Stimulated activated CD4-positive, alpha-beta T cell treated with anti-CD3 and anti-CD28 coated beads, Interleukin-15, amount 100 ng/mL, for 48 hours (primary cell): ENCODE results near the gene SCUBE1.
"Not testable (repeated sequence)": the region's sequence is repeated elsewhere in the genome, so short reads cannot be mapped to it uniquely, and the experiment has no call there.

Source experiments
- DNase-seq, 2 donors: peaks; one replicate each; pipeline ENCODE4 v3.0.0-alpha.2; 2020; ENCODE audit warnings: low read depth in 2 of 2

Gene SCUBE1

GRCh38 chr22:43301866-43302265 is 41.3 kb downstream of the SCUBE1 start:
- no peak for DNase-seq

- DNase-seq = no peak
These were observed 42.1 kb downstream of the SCUBE1 start for GRCh38 chr22:43300891-43301676.

- DNase-seq = no peak
These were observed 43.4 kb downstream of the SCUBE1 start for GRCh38 chr22:43299736-43300135.

- no peak for DNase-seq
These were observed 44.9 kb downstream of the SCUBE1 start for GRCh38 chr22:43298062-43298801.

- DNase-seq = no peak
These were observed 45.7 kb downstream of the SCUBE1 start for GRCh38 chr22:43297270-43298061.

GRCh38 chr22:43296276-43296902 is 46.8 kb downstream of the SCUBE1 start:
- DNase-seq = no peak

GRCh38 chr22:43295660-43296059 is 47.5 kb downstream of the SCUBE1 start:
- no peak for DNase-seq

GRCh38 chr22:43295173-43295572 is 48.0 kb downstream of the SCUBE1 start:
- DNase-seq = no peak

GRCh38 chr22:43293655-43294392 is 49.3 kb downstream of the SCUBE1 start:
- no peak for DNase-seq

GRCh38 chr22:43293259-43293654 is 49.9 kb downstream of the SCUBE1 start:
- no peak for DNase-seq

GRCh38 chr22:43292630-43293018 is 50.5 kb downstream of the SCUBE1 start:
- DNase-seq = no peak

- no peak for DNase-seq
These were observed 51.8 kb downstream of the SCUBE1 start for GRCh38 chr22:43291381-43291780.

GRCh38 chr22:43289976-43290721 is 53.0 kb downstream of the SCUBE1 start:
- no peak for DNase-seq

- DNase-seq = no peak
These were observed 53.6 kb downstream of the SCUBE1 start for GRCh38 chr22:43289531-43289963.

GRCh38 chr22:43288807-43289420 is 54.3 kb downstream of the SCUBE1 start:
- no peak for DNase-seq

GRCh38 chr22:43288378-43288777 is 54.8 kb downstream of the SCUBE1 start:
- no peak for DNase-seq

GRCh38 chr22:43287441-43287840 is 55.7 kb downstream of the SCUBE1 start:
- no peak for DNase-seq

- DNase-seq = no peak
These were observed 61.8 kb downstream of the SCUBE1 start for GRCh38 chr22:43281394-43281793.

GRCh38 chr22:43280523-43280886 is 62.7 kb downstream of the SCUBE1 start:
- DNase-seq = not testable (repeated sequence)
